ENCODE measurements around the gene GABPB1.

The GABPB1 gene

DNA sequence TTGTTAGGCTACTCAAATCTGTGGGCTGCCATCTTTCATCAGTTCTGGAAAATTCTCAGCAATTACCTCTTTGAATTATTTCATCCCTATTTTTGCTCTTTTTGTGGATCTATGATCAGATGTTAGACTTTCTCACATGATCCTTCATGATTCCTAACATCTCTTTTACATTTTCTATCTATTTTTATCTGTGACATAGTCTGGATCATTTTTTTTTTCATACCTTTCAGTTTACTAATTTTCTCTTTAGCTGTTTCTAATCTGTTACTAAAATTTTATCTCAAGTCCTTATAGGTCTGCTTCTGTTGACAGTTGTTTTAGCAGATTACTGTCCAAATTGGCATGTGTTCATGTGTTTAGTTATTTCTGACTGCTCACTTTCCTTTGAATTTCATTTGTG, 47.2 kb downstream of the GABPB1 start:
- no peaks in the 10 kb centered on the region for H4K20me1 ChIP-seq (ENCODE audit: insufficient read depth)
- no peak overlapping the region for H3K9ac ChIP-seq
- no peak overlapping the region for H3K27ac ChIP-seq
- 0 out of 2 replicates have a peak, but pooled peaks cover 4% of the 10 kb centered on the region for H3K36me3 ChIP-seq (ENCODE audit: insufficient read depth)
- H3K27me3 ChIP-seq (ENCODE audit: insufficient read depth, low read depth) = no peaks in the 10 kb centered on the region
- H3K79me2 ChIP-seq (ENCODE audit: insufficient read depth, low read depth) = 0 out of 2 replicates have a peak, but pooled peaks cover 8% of the 10 kb centered on the region
- TF ChIP-seq, protein P1, sequence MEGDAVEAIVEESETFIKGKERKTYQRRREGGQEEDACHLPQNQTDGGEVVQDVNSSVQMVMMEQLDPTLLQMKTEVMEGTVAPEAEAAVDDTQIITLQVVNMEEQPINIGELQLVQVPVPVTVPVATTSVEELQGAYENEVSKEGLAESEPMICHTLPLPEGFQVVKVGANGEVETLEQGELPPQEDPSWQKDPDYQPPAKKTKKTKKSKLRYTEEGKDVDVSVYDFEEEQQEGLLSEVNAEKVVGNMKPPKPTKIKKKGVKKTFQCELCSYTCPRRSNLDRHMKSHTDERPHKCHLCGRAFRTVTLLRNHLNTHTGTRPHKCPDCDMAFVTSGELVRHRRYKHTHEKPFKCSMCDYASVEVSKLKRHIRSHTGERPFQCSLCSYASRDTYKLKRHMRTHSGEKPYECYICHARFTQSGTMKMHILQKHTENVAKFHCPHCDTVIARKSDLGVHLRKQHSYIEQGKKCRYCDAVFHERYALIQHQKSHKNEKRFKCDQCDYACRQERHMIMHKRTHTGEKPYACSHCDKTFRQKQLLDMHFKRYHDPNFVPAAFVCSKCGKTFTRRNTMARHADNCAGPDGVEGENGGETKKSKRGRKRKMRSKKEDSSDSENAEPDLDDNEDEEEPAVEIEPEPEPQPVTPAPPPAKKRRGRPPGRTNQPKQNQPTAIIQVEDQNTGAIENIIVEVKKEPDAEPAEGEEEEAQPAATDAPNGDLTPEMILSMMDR (conservative IDR thresholded peaks at IDR 0.05; ENCODE audit: low read depth, low read length) = no peak
- H2AFZ ChIP-seq (ENCODE audit: low read depth) = no peak overlapping the region
- H3K4me2 ChIP-seq = no peak overlapping the region
- peaks cover under 1% of the 10 kb centered on the region for H3K4me1 ChIP-seq (ENCODE audit: low read depth, poor library complexity, severe bottlenecking)
- no peak overlapping the region for H3K4me3 ChIP-seq (IDR thresholded peaks at IDR 0.05; ENCODE audit: insufficient read depth, low read depth, low read length)

DNA sequence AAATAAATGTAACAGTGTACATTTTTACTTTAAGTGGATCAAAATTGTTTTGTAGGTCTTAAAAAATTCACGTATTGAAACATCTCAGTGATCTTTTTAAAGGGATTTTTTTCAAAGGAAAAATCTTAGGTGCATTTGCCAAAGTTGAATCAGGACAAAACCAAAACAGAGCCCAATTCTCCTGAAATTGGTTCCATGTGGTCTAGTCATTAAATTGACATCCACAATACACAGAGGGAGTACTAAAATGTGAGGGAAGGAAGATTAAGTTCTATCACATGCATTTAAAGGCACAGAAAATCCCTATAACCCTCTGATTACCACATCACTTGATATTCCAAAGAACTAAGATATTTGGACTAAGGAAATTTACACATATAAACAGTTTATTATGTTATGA, 50.2 kb downstream of the GABPB1 start:
- no peak overlapping the region for H3K4me2 ChIP-seq

DNA sequence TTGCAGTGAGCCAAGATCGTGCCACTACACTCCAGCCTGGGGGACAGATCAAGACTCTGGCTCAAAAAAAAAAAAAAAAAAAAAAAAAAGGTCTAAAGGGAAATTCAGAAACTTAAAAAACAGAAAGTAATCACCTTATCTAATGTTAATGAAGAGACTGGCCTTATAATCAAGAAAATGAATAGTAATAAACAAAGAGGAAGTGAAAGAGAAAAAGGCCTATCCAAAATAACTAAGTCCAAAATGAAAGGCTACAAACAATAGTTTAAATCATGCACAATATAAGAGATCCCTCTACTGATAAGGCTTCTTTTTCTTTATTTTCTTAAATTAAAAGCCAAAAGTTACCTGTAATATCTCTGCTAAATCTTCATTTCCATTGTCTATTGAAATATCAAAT, 52.4 kb downstream of the GABPB1 start:
- no peaks in the 10 kb centered on the region for H3K79me2 ChIP-seq (ENCODE audit: insufficient read depth, low read depth)
- TF ChIP-seq, protein P1 (conservative IDR thresholded peaks at IDR 0.05; ENCODE audit: low read depth, low read length) = no peak
- H3K4me1 ChIP-seq (ENCODE audit: low read depth, poor library complexity, severe bottlenecking) = no peaks in the 10 kb centered on the region
- H3K9ac ChIP-seq = no peak overlapping the region
- no peak overlapping the region for H3K4me3 ChIP-seq (IDR thresholded peaks at IDR 0.05; ENCODE audit: insufficient read depth, low read depth, low read length)
- H2AFZ ChIP-seq (ENCODE audit: low read depth) = no peak overlapping the region
- no peak overlapping the region for H3K4me2 ChIP-seq
- H3K36me3 ChIP-seq (ENCODE audit: insufficient read depth) = peaks cover 4% of the 10 kb centered on the region; the same call in 1 of the 2 replicates
- H3K27ac ChIP-seq = no peak overlapping the region
- H4K20me1 ChIP-seq (ENCODE audit: insufficient read depth) = no peaks in the 10 kb centered on the region
- H3K27me3 ChIP-seq (ENCODE audit: insufficient read depth, low read depth) = no peaks in the 10 kb centered on the region

More for the DNA sequence above, 50.2 kb downstream of the GABPB1 start:
- Histone ChIP-seq H3K4me3 (IDR thresholded peaks at IDR 0.05; ENCODE audit: insufficient read depth, low read depth, low read length) (no peak overlapping the region), H3K4me1 (ENCODE audit: low read depth, poor library complexity, severe bottlenecking) (no peaks in the 10 kb centered on the region), H3K36me3 (ENCODE audit: insufficient read depth) (peaks cover 8% of the 10 kb centered on the region; the same call in 1 of the 2 replicates), H3K27ac (no peak overlapping the region), H3K27me3 (ENCODE audit: insufficient read depth, low read depth) (no peaks in the 10 kb centered on the region), H3K9ac (no peak overlapping the region), H3K79me2 (ENCODE audit: insufficient read depth, low read depth) (no peaks in the 10 kb centered on the region), H2AFZ (ENCODE audit: low read depth) (no peak overlapping the region), H4K20me1 (ENCODE audit: insufficient read depth) (no peaks in the 10 kb centered on the region)
- TF ChIP-seq, protein P1 (conservative IDR thresholded peaks at IDR 0.05; ENCODE audit: low read depth, low read length) = no peak

DNA sequence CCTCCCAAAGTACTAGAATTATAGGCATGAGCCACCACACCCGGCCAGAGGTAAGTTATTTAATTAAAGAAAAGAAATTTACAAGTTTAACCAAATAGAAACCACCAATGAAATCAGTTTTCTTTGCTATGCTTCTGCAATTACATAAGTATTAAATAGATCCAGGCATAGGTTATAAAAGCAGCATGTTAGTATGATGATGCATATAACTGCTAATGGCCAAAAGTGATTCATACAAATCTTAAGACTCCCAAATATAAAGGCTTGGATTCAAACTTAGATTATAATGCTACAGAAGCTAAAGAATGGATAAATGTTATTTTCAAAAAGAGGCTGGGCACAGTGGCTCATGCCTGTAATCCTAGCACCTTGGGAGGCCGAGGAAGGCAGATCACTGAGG, 56.7 kb downstream of the GABPB1 start:
- no peak overlapping the region for H3K4me2 ChIP-seq
- no peak overlapping the region for H3K9ac ChIP-seq
- H3K36me3 ChIP-seq (ENCODE audit: insufficient read depth) = peaks cover 4% of the 10 kb centered on the region; the same call in 1 of the 2 replicates
- H3K4me3 ChIP-seq (IDR thresholded peaks at IDR 0.05; ENCODE audit: insufficient read depth, low read depth, low read length) = no peak overlapping the region
- TF ChIP-seq, protein P1 (conservative IDR thresholded peaks at IDR 0.05; ENCODE audit: low read depth, low read length) = no peak
- no peaks in the 10 kb centered on the region for H3K4me1 ChIP-seq (ENCODE audit: low read depth, poor library complexity, severe bottlenecking)
- no peaks in the 10 kb centered on the region for H3K79me2 ChIP-seq (ENCODE audit: insufficient read depth, low read depth)
- no peak overlapping the region for H3K27ac ChIP-seq
- H2AFZ ChIP-seq (ENCODE audit: low read depth) = no peak overlapping the region
- H4K20me1 ChIP-seq (ENCODE audit: insufficient read depth) = no peaks in the 10 kb centered on the region
- H3K27me3 ChIP-seq (ENCODE audit: insufficient read depth, low read depth) = no peaks in the 10 kb centered on the region

Data from KMS-11 (cell line).